ENCODE measurements around the gene HSD11B1L. TPM values are rescaled to one million over a fixed set of nuclear protein-coding genes. Genes with fewer than 3 reads are reported as not detected.

HSD11B1L gene
- total RNA-seq, 1 experiment from 2014 or later: 2.3 TPM

DNA sequence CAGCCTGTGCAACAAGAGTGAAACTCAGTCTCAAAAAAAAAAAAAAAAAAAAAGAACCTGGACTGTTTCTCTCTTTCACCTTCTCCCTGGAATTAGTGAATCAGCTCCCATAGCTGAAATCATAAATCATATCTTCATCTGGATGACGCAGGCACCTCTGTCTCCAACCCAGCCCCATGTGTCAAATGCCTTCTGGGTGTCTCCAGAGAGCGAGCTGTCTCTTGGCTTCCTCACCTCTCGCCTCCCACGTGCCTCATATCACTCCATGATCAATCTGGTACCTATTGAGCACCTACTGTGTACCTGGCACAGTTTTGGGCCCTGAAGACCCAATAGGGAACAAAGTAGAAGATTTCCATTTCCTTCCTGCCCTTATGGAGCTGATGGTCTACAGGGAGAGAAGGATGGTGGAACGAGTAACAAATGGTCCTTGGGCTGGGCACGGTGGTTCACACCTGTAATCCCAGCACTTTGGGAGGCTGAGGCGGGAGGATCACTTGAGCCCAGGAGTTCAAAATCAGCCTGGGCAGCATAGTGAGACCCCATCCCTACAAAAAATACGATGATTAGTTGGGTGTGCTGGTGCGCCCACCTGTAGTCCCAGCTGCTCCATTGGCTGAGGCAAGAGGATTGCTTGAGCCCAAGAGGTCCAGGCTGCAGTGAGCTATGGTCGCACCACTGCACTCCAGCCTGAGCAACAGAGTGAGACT, 2.5 kb downstream of the HSD11B1L start:
- Mint-ChIP-seq H3K9me3 (ENCODE audit: low read depth, unreplicated experiment) (no peaks in the 10 kb centered on the region), H3K36me3 (ENCODE audit: insufficient read depth, unreplicated experiment) (peaks cover 52% of the 10 kb centered on the region), H3K27ac (ENCODE audit: unreplicated experiment) (no peak overlapping the region), H3K4me3 (ENCODE audit: low read depth, unreplicated experiment) (no peak overlapping the region), H3K27me3 (ENCODE audit: unreplicated experiment) (peaks cover 9% of the 10 kb centered on the region), H3K4me1 (ENCODE audit: low read depth, unreplicated experiment) (peaks cover 18% of the 10 kb centered on the region)
- TF ChIP-seq, protein P1, sequence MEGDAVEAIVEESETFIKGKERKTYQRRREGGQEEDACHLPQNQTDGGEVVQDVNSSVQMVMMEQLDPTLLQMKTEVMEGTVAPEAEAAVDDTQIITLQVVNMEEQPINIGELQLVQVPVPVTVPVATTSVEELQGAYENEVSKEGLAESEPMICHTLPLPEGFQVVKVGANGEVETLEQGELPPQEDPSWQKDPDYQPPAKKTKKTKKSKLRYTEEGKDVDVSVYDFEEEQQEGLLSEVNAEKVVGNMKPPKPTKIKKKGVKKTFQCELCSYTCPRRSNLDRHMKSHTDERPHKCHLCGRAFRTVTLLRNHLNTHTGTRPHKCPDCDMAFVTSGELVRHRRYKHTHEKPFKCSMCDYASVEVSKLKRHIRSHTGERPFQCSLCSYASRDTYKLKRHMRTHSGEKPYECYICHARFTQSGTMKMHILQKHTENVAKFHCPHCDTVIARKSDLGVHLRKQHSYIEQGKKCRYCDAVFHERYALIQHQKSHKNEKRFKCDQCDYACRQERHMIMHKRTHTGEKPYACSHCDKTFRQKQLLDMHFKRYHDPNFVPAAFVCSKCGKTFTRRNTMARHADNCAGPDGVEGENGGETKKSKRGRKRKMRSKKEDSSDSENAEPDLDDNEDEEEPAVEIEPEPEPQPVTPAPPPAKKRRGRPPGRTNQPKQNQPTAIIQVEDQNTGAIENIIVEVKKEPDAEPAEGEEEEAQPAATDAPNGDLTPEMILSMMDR (IDR thresholded peaks at IDR 0.05; ENCODE audit: unreplicated experiment): no peak
- BruUV-seq (replicated peaks): no TSS peak
- CTCF ChIA-PET: no interaction called here
- DNase-seq: no peak
- intact Hi-C loops (cut with micrococcal nuclease; ENCODE audit: unreplicated experiment): no loop called here

DNA sequence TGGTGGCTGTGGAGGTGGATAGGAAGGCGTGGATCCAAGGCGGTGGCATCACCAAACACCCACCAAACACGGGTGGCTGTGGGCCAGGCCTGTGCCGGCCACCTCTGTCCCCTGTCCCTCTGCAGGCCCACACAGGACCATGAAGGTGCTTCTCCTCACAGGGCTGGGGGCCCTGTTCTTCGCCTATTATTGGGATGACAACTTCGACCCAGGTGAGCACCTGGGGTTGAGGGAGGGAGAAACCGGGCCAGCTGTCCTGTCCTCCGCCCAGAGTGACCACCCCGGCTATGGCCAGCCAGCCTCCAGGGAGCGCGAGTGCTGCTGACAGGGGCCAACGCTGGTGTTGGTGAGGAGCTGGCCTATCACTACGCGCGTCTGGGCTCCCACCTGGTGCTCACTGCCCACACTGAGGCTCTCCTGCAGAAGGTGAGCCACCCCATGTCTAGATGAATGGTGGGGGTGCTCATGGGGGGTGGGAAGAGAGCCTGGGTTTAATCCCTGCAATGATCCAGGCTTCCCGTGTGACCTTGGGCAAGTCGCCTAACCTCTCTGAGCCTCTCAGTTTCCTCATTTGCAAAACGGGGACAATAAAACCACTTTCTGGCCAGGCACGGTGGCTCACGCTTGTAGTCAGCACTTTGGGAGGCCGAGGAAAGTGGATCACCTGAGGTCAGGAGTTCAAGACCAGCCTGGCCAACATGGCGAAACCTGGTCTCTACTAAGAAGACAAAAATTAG, 4.0 kb downstream of the HSD11B1L start:
- Mint-ChIP-seq H3K27me3 (ENCODE audit: unreplicated experiment) (peaks cover 9% of the 10 kb centered on the region), H3K4me1 (ENCODE audit: low read depth, unreplicated experiment) (peaks cover 11% of the 10 kb centered on the region), H3K4me3 (ENCODE audit: low read depth, unreplicated experiment) (no peak overlapping the region), H3K9me3 (ENCODE audit: low read depth, unreplicated experiment) (no peaks in the 10 kb centered on the region), H3K27ac (ENCODE audit: unreplicated experiment) (no peak overlapping the region), H3K36me3 (ENCODE audit: insufficient read depth, unreplicated experiment) (peaks cover 50% of the 10 kb centered on the region)
- intact Hi-C loops (cut with micrococcal nuclease; ENCODE audit: unreplicated experiment): no loop called here
- CTCF ChIA-PET: no interaction called here
- BruUV-seq (replicated peaks): no TSS peak
- no peak for DNase-seq
- TF ChIP-seq, protein P1 (IDR thresholded peaks at IDR 0.05; ENCODE audit: unreplicated experiment): no peak

DNA sequence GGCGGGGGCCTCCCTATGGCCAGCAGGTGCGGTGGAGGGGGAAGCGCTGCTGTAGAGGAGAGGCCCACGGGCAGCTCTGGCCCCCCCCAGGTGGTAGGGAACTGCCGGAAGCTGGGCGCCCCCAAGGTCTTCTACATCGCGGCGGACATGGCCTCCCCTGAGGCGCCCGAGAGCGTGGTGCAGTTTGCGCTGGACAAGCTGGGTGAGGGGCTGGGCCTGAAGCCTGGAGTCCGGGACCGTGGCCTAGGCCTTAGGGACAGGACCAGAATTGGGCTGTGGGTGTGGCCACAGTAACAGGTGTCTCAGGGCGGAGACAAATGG, 5.5 kb downstream of the HSD11B1L start:
- peaks cover 52% of the 10 kb centered on the region for H3K36me3 Mint-ChIP-seq (ENCODE audit: insufficient read depth, unreplicated experiment)
- peaks cover 4% of the 10 kb centered on the region for H3K27me3 Mint-ChIP-seq (ENCODE audit: unreplicated experiment)
- no peak for DNase-seq
- H3K4me3 Mint-ChIP-seq (ENCODE audit: low read depth, unreplicated experiment): peak overlapping the region; percentile 63
- no TSS peak for BruUV-seq (replicated peaks)
- H3K27ac Mint-ChIP-seq (ENCODE audit: unreplicated experiment): no peak overlapping the region
- no peaks in the 10 kb centered on the region for H3K9me3 Mint-ChIP-seq (ENCODE audit: low read depth, unreplicated experiment)
- CTCF ChIA-PET: no interaction called here
- TF ChIP-seq, protein P1 (IDR thresholded peaks at IDR 0.05; ENCODE audit: unreplicated experiment): no peak
- intact Hi-C loops (cut with micrococcal nuclease; ENCODE audit: unreplicated experiment): no loop called here
- peaks cover 6% of the 10 kb centered on the region for H3K4me1 Mint-ChIP-seq (ENCODE audit: low read depth, unreplicated experiment)

DNA sequence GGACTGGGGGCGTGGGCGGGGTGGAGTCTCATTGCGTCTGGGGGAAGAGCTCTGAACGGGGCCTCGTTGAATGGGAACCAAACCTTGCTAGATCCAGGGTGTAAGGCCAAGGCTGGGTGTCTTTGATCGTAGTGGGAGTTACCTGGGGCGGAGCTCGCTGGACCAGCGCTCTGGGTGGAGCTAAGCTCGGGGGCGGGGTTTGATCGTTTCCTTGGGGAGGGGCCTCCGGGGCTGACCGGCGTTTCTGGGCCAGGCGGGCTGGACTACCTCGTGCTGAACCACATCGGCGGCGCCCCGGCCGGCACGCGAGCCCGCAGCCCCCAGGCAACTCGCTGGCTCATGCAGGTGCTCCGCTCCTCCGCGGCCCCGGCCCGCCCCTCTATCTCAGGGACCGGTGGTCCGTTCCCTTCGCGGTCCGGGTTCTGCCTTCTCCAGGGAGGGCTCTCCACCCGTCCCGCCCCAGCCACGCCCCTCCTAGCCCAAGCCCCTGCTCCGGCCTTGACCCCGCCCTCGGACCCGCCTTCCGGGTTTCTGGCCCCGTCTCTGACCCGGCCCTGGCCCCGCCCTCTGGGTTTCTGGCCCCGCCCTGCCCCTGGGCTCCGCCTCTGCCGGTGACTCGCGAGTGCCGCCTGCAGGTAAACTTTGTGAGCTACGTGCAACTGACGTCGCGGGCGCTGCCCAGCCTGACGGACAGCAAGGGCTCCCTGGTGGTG, 6.0 kb downstream of the HSD11B1L start:
- Mint-ChIP-seq H3K36me3 (ENCODE audit: insufficient read depth, unreplicated experiment) (peaks cover 52% of the 10 kb centered on the region), H3K27ac (ENCODE audit: unreplicated experiment) (no peak overlapping the region), H3K4me1 (ENCODE audit: low read depth, unreplicated experiment) (peaks cover 1% of the 10 kb centered on the region), H3K9me3 (ENCODE audit: low read depth, unreplicated experiment) (no peaks in the 10 kb centered on the region), H3K4me3 (ENCODE audit: low read depth, unreplicated experiment) (peak overlapping the region; percentile 63), H3K27me3 (ENCODE audit: unreplicated experiment) (no peaks in the 10 kb centered on the region)
- TF ChIP-seq, protein P1 (IDR thresholded peaks at IDR 0.05; ENCODE audit: unreplicated experiment): peak; percentile 41
- CTCF ChIA-PET: interaction anchor here (0.7 kb wide), 1 partner anchor 260 kb away, joined by 11 read pairs; no protein-coding TSS in a partner anchor
- peak; percentile 97 for DNase-seq
- BruUV-seq (replicated peaks): no TSS peak
- intact Hi-C loops (cut with micrococcal nuclease; ENCODE audit: unreplicated experiment): no loop called here

Data from Calu3 (cell line).